SU-DHL-6 (cell line): Measurements from ENCODE around the gene THOC7.

Experiments
- H2AFZ ChIP-seq: fragments of 200-600 bp; sonication (generic); 2 replicates; pipeline ENCODE4 v1.6.1; 2014; ENCODE audit warnings: low read depth, mild to moderate bottlenecking, moderate library complexity, mixed read lengths, antibody characterized with exemption, low read length; ENCODE audit not compliant: severe bottlenecking
- H3F3A ChIP-seq: fragments of 200-600 bp; shearing (Covaris generic); 2 replicates; pipeline ENCODE4 v1.6.0; 2016; ENCODE audit warnings: antibody characterized with exemption, mild to moderate bottlenecking; ENCODE audit not compliant: insufficient read depth
- H3K27ac ChIP-seq: fragments of 200-600 bp; sonication (generic); 2 replicates; pipeline ENCODE4 v1.5.1; 2016; ENCODE audit warnings: low read depth, mild to moderate bottlenecking, low read length, moderate library complexity, mixed read lengths
- H3K27me3 ChIP-seq: fragments of 200-600 bp; sonication (generic), shearing (Covaris generic); 2 replicates; pipeline ENCODE4 v1.6.0; 2014; ENCODE audit warnings: mild to moderate bottlenecking, low read length
- H3K36me3 ChIP-seq: fragments of 200-600 bp; sonication (generic); 2 replicates; pipeline ENCODE4 v1.6.1; 2014; ENCODE audit warnings: mild to moderate bottlenecking, low read length, mixed read lengths
- H3K4me2 ChIP-seq: fragments of 300-600, 200-600 bp; shearing (Covaris generic), sonication (generic); 2 replicates; pipeline ENCODE4 v1.6.0; 2014; ENCODE audit warnings: low read length, low read depth, mild to moderate bottlenecking; ENCODE audit not compliant: poor library complexity, severe bottlenecking
- H3K4me3 ChIP-seq: fragments of 200-600 bp; sonication (generic); 2 replicates; pipeline ENCODE4 v1.5.1; 2014; ENCODE audit warnings: antibody characterized with exemption, low read length, mild to moderate bottlenecking, mixed read lengths; ENCODE audit not compliant: insufficient read depth, poor library complexity, severe bottlenecking
- H3K79me2 ChIP-seq: fragments of 200-600 bp; sonication (generic); 2 replicates; pipeline ENCODE4 v1.6.1; 2014; ENCODE audit warnings: mild to moderate bottlenecking, low read length, moderate library complexity; ENCODE audit not compliant: insufficient read depth
- H3K9ac ChIP-seq: fragments of 200-600 bp; sonication (generic); 2 replicates; pipeline ENCODE4 v1.7.0; 2014; ENCODE audit warnings: mild to moderate bottlenecking, low read length
- H3K9me2 ChIP-seq: fragments of 200-600 bp; sonication (generic); replicated peaks from 2 replicates; pipeline ENCODE4 v1.6.1; 2014; ENCODE audit warnings: low read length; ENCODE audit not compliant: insufficient read depth
- H3K9me3 ChIP-seq: fragments of 200-600 bp; sonication (generic); 2 replicates; pipeline ENCODE4 v1.6.1; 2014; ENCODE audit warnings: low read length, mixed read lengths; ENCODE audit not compliant: insufficient read depth
- H4K20me1 ChIP-seq: fragments of 200-600 bp; sonication (generic); 2 replicates; pipeline ENCODE4 v1.6.1; 2014; ENCODE audit warnings: low read depth, mild to moderate bottlenecking, antibody characterized with exemption, low read length, moderate library complexity, mixed read lengths
- EZH2phosphoT487 ChIP-seq: fragments of 200-600 bp; sonication (generic), shearing (Covaris generic); conservative IDR thresholded peaks from 2 replicates; pipeline ENCODE4 v1.6.1; 2018; ENCODE audit warnings: mild to moderate bottlenecking, antibody characterized with exemption, low read length, moderate library complexity, mixed read lengths
- TF ChIP-seq, protein P1 (sequence below): fragments of 200-600 bp; sonication (generic); IDR thresholded peaks from one replicate; pipeline ENCODE4 v1.5.1; 2017; ENCODE audit warnings: antibody characterized with exemption, mild to moderate bottlenecking, low read length, moderate library complexity; ENCODE audit not compliant: insufficient read depth, poor library complexity, severe bottlenecking

Gene THOC7

DNA sequence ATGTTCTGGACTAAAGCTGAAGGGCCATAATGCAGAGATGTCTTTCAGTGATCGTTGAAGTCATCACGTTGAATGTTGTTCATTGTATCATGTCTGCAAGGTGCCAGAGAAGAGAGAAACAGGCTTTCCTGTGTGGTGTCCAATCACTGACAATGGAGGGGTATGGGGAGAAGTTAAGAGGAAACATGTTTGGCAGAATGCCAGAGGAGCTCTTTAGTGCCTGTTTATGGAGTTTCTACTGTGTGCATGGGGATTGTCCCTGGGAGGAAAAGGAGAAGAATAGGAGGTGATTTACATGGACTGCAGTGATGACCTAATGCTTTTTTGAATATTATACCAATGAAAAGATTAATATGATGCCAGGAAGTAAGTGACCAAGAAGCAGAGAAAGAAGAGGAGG is 36.9 kb upstream of the THOC7 start:
- Histone ChIP-seq H3K27me3 (no peaks in the 10 kb centered on the region), H3K4me2 (no peak overlapping the region), H3K36me3 (peaks cover 25% of the 10 kb centered on the region), H3K4me3 (no peak overlapping the region), H2AFZ (no peak overlapping the region), H3K9ac (no peak overlapping the region), H3K9me2 (no peaks in the 10 kb centered on the region), H3F3A (no peaks in the 10 kb centered on the region), H3K79me2 (peaks cover 14% of the 10 kb centered on the region; the same call in 1 of the 2 replicates), H4K20me1 (peaks cover 3% of the 10 kb centered on the region; the same call in 1 of the 2 replicates), H3K9me3 (no peaks in the 10 kb centered on the region), H3K27ac (no peak overlapping the region)
- TF ChIP-seq, protein P1, sequence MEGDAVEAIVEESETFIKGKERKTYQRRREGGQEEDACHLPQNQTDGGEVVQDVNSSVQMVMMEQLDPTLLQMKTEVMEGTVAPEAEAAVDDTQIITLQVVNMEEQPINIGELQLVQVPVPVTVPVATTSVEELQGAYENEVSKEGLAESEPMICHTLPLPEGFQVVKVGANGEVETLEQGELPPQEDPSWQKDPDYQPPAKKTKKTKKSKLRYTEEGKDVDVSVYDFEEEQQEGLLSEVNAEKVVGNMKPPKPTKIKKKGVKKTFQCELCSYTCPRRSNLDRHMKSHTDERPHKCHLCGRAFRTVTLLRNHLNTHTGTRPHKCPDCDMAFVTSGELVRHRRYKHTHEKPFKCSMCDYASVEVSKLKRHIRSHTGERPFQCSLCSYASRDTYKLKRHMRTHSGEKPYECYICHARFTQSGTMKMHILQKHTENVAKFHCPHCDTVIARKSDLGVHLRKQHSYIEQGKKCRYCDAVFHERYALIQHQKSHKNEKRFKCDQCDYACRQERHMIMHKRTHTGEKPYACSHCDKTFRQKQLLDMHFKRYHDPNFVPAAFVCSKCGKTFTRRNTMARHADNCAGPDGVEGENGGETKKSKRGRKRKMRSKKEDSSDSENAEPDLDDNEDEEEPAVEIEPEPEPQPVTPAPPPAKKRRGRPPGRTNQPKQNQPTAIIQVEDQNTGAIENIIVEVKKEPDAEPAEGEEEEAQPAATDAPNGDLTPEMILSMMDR = no peak
- TF ChIP-seq EZH2phosphoT487 = no peak

DNA sequence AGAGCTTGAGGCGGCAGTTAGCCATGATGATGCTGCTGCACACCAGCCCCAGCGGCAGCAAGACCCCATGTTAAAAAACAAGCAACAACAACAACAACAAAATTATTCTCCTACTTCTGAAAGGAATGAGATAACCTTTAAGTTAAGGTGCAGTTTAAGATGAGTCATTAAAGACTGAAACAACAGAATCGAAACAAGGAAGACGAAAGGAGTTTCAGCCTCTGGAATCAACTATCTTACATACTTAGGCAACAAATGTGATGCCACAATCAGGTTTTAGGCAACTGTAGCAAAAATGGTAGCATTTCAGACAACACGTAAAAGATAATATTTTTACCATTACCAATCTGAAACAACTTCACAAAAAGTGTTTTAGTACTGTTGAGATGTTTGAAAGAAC is 36.4 kb upstream of the THOC7 start:
- H3K27me3 ChIP-seq = no peaks in the 10 kb centered on the region
- H4K20me1 ChIP-seq = peaks cover 3% of the 10 kb centered on the region; the same call in 1 of the 2 replicates
- H3K9me3 ChIP-seq = no peaks in the 10 kb centered on the region
- H3K36me3 ChIP-seq = peaks cover 25% of the 10 kb centered on the region
- H3K27ac ChIP-seq = no peak overlapping the region
- H3K4me2 ChIP-seq = no peak overlapping the region
- no peaks in the 10 kb centered on the region for H3K9me2 ChIP-seq
- no peaks in the 10 kb centered on the region for H3F3A ChIP-seq
- no peak overlapping the region for H2AFZ ChIP-seq
- no peak overlapping the region for H3K4me3 ChIP-seq
- H3K9ac ChIP-seq = no peak overlapping the region
- H3K79me2 ChIP-seq = peaks cover 19% of the 10 kb centered on the region; the same call in 1 of the 2 replicates
- TF ChIP-seq EZH2phosphoT487 = no peak
- TF ChIP-seq, protein P1 = no peak

DNA sequence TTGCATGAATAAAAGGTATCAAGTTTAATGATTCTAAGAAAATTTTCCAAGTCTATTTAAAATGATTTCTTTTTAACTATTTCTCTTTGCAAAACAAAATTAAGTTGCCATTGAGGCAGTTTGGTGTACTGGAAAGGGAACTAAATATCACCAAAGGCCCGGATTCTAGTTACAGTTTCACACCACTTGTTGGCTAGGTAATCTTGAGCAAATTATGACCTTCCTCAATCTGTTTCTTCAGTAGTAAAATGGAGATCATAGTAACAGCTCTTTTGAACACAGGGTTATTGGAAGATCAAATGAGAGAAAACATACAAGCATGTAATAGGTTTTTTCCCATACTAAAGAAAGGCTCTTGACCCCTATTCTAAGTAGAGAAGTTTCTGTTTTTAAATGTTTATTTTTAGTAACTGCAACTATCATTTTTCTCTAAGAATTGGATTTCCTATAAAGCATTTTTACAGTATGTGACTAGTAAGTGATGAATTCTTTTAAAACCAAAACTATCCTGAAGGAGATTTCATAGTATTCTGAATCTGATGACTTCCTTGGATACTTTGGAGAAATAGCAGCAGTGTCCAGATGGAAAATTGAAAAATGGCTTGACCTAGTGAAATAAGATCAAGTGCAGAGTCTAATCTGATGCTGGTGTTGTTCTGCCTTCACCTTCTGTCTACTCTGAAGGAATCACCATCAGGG is 32.9 kb upstream of the THOC7 start:
- no peak overlapping the region for H3K27ac ChIP-seq

More for the DNA sequence above, 32.9 kb upstream of the THOC7 start:
- Histone ChIP-seq H3K79me2 (peaks cover 51% of the 10 kb centered on the region), H3K9ac (no peak overlapping the region), H3F3A (no peaks in the 10 kb centered on the region), H3K9me2 (no peaks in the 10 kb centered on the region), H4K20me1 (no peaks in the 10 kb centered on the region), H3K36me3 (peaks cover 21% of the 10 kb centered on the region), H3K9me3 (no peaks in the 10 kb centered on the region), H3K4me3 (no peak overlapping the region), H2AFZ (no peak overlapping the region), H3K27me3 (no peaks in the 10 kb centered on the region), H3K4me2 (no peak overlapping the region)
- TF ChIP-seq, protein P1 = no peak
- TF ChIP-seq EZH2phosphoT487 = no peak
